GM12878 (cell line): ENCODE results near the gene ABHD6. TPM values are rescaled to one million over a fixed set of nuclear protein-coding genes. Genes with fewer than 3 reads are reported as not detected.
A peak's percentile ranks its signal among the peaks of the same experiment; 100 is the strongest.

Source experiments
- ATAC-seq: fragments of 200-7000 bp; cut with Tn5 transposase; 3 replicates; pipeline ENCODE4 v1.9.1; 2020; ENCODE audit warnings: mild to moderate bottlenecking, moderate library complexity
- BruUV-seq: library from RNA; stranded (reverse); fragments of 400-500 nt; replicated peaks from 2 replicates; lab custom pipeline; 2021; lab: Mats Ljungman, UMichigan
- CTCF ChIA-PET: fragments of 300-600 bp; sonication (Branson Sonifier 250); formaldehyde crosslinking; extraction: SDS; loops from one replicate; lab custom pipeline; 2021; ENCODE audit warnings: inconsistent platforms; lab: Yijun Ruan, JAX
- POLR2A ChIA-PET: fragments of 350-600 bp; formaldehyde crosslinking; extraction: SDS; loops from one replicate; lab custom pipeline; 2021; ENCODE audit warnings: inconsistent platforms; lab: Charles Lee
- RAD21 ChIA-PET: fragments of 300-600 bp; sonication (Branson Sonifier 250); formaldehyde crosslinking; loops from one replicate; lab custom pipeline; 2023; ENCODE audit warnings: antibody characterized with exemption; ENCODE audit not compliant: unreplicated experiment; lab: Charles Lee
- SMC1A ChIA-PET: fragments of 300-600 bp; sonication (Branson Sonifier 250); formaldehyde crosslinking; loops from one replicate; lab custom pipeline; 2023; ENCODE audit not compliant: unreplicated experiment, uncharacterized antibody; lab: Charles Lee
- DNase-seq: peaks from one replicate; pipeline ENCODE4 v3.0.0-alpha.2; 2011; ENCODE audit warnings: low read depth, low spot score
- FAIRE-seq: peaks from 3 replicates; lab custom pipeline; 2011; peaks lifted over from hg19 to GRCh38; lab: Jason Lieb, UNC
- H2AFZ ChIP-seq: 2 replicates; pipeline ENCODE4 v1.6.0; 2011; ENCODE audit warnings: low read depth, low read length, control low read depth; ENCODE audit not compliant: control insufficient read depth
- H3K27ac ChIP-seq: 2 replicates; pipeline ENCODE4 v1.5.1; 2011; ENCODE audit warnings: control low read depth; ENCODE audit not compliant: control insufficient read depth, insufficient read depth
- H3K27me3 ChIP-seq, 2 experiments: replicated peaks in 1 of 2; 2 replicates each; pipeline versions ENCODE4 v1.6.0 to v1.6.1; 2011; ENCODE audit warnings: low read length in 1 of 2; ENCODE audit not compliant: control insufficient read depth in 2 of 2, insufficient read depth in 2 of 2
- H3K36me3 ChIP-seq, 2 experiments: 2 replicates each; pipeline ENCODE4 v1.5.1; 2011; ENCODE audit warnings: low read length in 1 of 2; ENCODE audit not compliant: control insufficient read depth in 2 of 2, insufficient read depth in 2 of 2
- H3K4me1 ChIP-seq: 2 replicates; pipeline ENCODE4 v1.6.1; 2011; ENCODE audit warnings: mild to moderate bottlenecking, low read length, moderate library complexity, mixed read lengths; ENCODE audit not compliant: control insufficient read depth, insufficient read depth
- H3K4me2 ChIP-seq: 2 replicates; pipeline ENCODE4 v1.6.0; 2011; ENCODE audit warnings: control low read depth; ENCODE audit not compliant: control insufficient read depth, insufficient read depth
- H3K4me3 ChIP-seq: fragments of 200-600 bp; sonication (generic); 2 replicates; pipeline ENCODE4 v1.5.1; 2016
- H3K79me2 ChIP-seq: 2 replicates; pipeline ENCODE4 v1.6.0; 2011; ENCODE audit warnings: low read length; ENCODE audit not compliant: control insufficient read depth, insufficient read depth
- H3K9ac ChIP-seq: 2 replicates; pipeline ENCODE4 v1.8.0; 2011; ENCODE audit warnings: low read length, control low read depth, mixed read lengths; ENCODE audit not compliant: control insufficient read depth, insufficient read depth
- H3K9me3 ChIP-seq: replicated peaks from 3 replicates; pipeline ENCODE4 v1.5.1; 2011; ENCODE audit warnings: mild to moderate bottlenecking, low read length; ENCODE audit not compliant: control insufficient read depth, insufficient read depth
- H4K20me1 ChIP-seq: 2 replicates; pipeline ENCODE4 v1.6.0; 2011; ENCODE audit not compliant: control insufficient read depth, insufficient read depth
- CREM ChIP-seq: IDR thresholded peaks from 2 replicates; pipeline ENCODE4 v1.6.1; 2014; ENCODE audit warnings: antibody characterized with exemption, low read depth
- IKZF1 ChIP-seq: fragments of 450-650 bp; conservative IDR thresholded peaks from 2 replicates; pipeline ENCODE4 v1.6.1; 2017; ENCODE audit warnings: antibody characterized with exemption, mild to moderate bottlenecking
- IKZF2 ChIP-seq, 2 experiments: fragments of 450-650 bp; IDR thresholded peaks; 2 replicates each; pipeline ENCODE4 v1.6.1; 2017; ENCODE audit warnings: mild to moderate bottlenecking in 2 of 2, moderate library complexity in 2 of 2
- MEF2B ChIP-seq: fragments of 450-650 bp; IDR thresholded peaks from 2 replicates; pipeline ENCODE4 v1.6.1; 2018; ENCODE audit warnings: mild to moderate bottlenecking, moderate library complexity; ENCODE audit not compliant: partially characterized antibody, poor library complexity, severe bottlenecking
- MTA2 ChIP-seq: fragments of 450-650 bp; IDR thresholded peaks from 2 replicates; pipeline ENCODE4 v1.6.1; 2016; ENCODE audit warnings: low read depth, mild to moderate bottlenecking, moderate library complexity
- SRF ChIP-seq, 2 experiments: IDR thresholded peaks; 2 replicates each; pipeline ENCODE4 v1.6.1; 2011; ENCODE audit warnings: low read depth in 2 of 2, low read length in 2 of 2, mild to moderate bottlenecking in 1 of 2, moderate library complexity in 1 of 2
- TCF3 ChIP-seq: IDR thresholded peaks from 2 replicates; pipeline ENCODE4 v1.6.1; 2012; ENCODE audit warnings: low read depth, mild to moderate bottlenecking, low read length, borderline replicate concordance; ENCODE audit not compliant: insufficient read depth
- YBX1 ChIP-seq: fragments of 450-650 bp; IDR thresholded peaks from 2 replicates; pipeline ENCODE4 v1.6.1; 2016; ENCODE audit warnings: antibody characterized with exemption
- ZNF274 ChIP-seq: IDR thresholded peaks from one replicate; pipeline ENCODE4 v1.8.0; 2011; ENCODE audit not compliant: insufficient read length, insufficient read depth
- ZZZ3 ChIP-seq: IDR thresholded peaks from 2 replicates; pipeline ENCODE4 v1.6.1; 2011; ENCODE audit warnings: low read depth; ENCODE audit not compliant: control insufficient read depth, insufficient read length
- WGBS: methylation state at CpG from one replicate; pipeline ENCODE4 v1.1.6; 2016; ENCODE audit warnings: low lambda C conversion rate; ENCODE audit not compliant: insufficient replicate concordance, insufficient coverage; ENCODE audit errors: missing lambda C conversion rate; 5-methylcytosine and 5-hydroxymethylcytosine counted together
- in situ Hi-C: fragments of 300-500 bp; cut with MboI; formaldehyde crosslinking; loops from 9 replicates; pipeline ENCODE4 v1.14.3; 2018; ENCODE audit warnings: mixed read lengths
- intact Hi-C: fragments of 100-400 bp; cut with micrococcal nuclease; formaldehyde crosslinking; loops from one replicate; pipeline ENCODE4 v1.14.2; 2022; ENCODE audit not compliant: unreplicated experiment
- polyA plus RNA-seq, 11 experiments: library from polyadenylated mRNA; depleted of rRNA in 4 of 11; unstranded in 6 of 11; stranded (reverse) in 5 of 11; fragments of >200 nt; fragmentation: Nextera tagmentation in 4 of 11; fragmentation: Illumina TruSeq in 1 of 11; extraction: Ambion mirVana in 4 of 11; extraction: Trizol in 1 of 11; gene quantifications; 1 replicate in 1 of 11; 2 replicates in 10 of 11; pipeline versions ENCODE4 v1.2.1 to v1.2.3, GENCODE V29; 2011 to 2016; ENCODE audit warnings: inconsistent platforms in 2 of 11, missing spikeins in 2 of 11, low read depth in 1 of 11
- total RNA-seq, 4 experiments: library from RNA; depleted of rRNA in 3 of 4; stranded (reverse); fragments of >200 nt in 3 of 4; fragmentation: Illumina TruSeq in 1 of 4; extraction: Trizol in 1 of 4; gene quantifications; 2 replicates each; pipeline versions ENCODE4 v1.2.1 to v1.2.3, GENCODE V29; 2013 to 2021

Gene ABHD6
- total and polyA plus RNA-seq, 10 of the 15 experiments (the other 5 are each of a cell fraction or from before 2014, with no cell fraction given), result 1.4 to 33.2 (median 3.2) TPM

DNA sequence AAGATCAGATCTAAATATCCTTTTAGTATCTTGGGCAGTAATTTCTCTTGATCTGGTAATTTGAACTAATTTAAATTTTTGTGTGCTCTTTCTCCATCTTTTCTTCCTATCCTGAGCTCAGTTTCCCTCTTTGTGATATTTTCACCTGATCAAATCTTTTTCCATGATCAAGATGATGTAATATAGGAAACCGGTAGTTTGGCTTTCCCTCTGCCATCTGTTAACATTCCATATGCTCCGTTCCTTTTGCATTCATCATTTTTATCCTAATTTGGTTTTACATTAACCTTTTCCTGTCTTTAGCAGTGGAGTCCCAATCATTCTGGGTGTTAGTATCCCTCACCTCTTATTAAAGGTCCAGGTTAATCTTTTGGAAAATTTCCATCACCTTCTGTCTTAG lies 5.9 kb upstream of the ABHD6 start:
- ChIA-PET POLR2A (interaction anchor here (1.1 to 8.7 kb wide), 4 partner anchors 8 to 35 kb away, joined by 4 to 166 read pairs (median 62); no protein-coding TSS in a partner anchor), CTCF (interaction anchor here (1.1 to 6.6 kb wide), 6 partner anchors 11 to 74 kb away, joined by 4 to 110 read pairs (median 42); partner anchors contain the start of gene RPP14), SMC1A (interaction anchor here (1.0 to 9.9 kb wide), 8 partner anchors 8 to 68 kb away, joined by 3 to 228 read pairs (median 12); partner anchors contain the start of gene DNASE1L3), RAD21 (interaction anchor here (0.9 to 6.6 kb wide), 3 partner anchors 8 to 18 kb away, joined by 3 to 92 read pairs (median 73); no protein-coding TSS in a partner anchor)
- in situ Hi-C loops (no loop called here), intact Hi-C loops (no loop called here)
- Histone ChIP-seq H3K4me1 (peaks cover 6% of the 10 kb centered on the region), H3K9ac (no peak overlapping the region), H3K27ac (no peak overlapping the region), H2AFZ (no peak overlapping the region), H3K27me3 (no peaks in the 10 kb centered on the region), H3K79me2 (no peaks in the 10 kb centered on the region), H3K9me3 (no peaks in the 10 kb centered on the region), H4K20me1 (no peaks in the 10 kb centered on the region), H3K4me3 (no peak overlapping the region), H3K4me2 (no peak overlapping the region), H3K36me3 (no peaks in the 10 kb centered on the region)
- 95% methylated on average over 2 of the region's 2 CpGs for WGBS
- TF ChIP-seq YBX1 (no peak), ZNF274 (no peak), CREM (no peak), SRF (IDR thresholded peaks at IDR 0.05; ENCODE audit: low read depth in 2 of 2, low read length in 2 of 2) (no peak), ZZZ3 (no peak)
- no peak for ATAC-seq
- BruUV-seq, result no TSS peak
- no peak for FAIRE-seq
- no peak for DNase-seq

DNA sequence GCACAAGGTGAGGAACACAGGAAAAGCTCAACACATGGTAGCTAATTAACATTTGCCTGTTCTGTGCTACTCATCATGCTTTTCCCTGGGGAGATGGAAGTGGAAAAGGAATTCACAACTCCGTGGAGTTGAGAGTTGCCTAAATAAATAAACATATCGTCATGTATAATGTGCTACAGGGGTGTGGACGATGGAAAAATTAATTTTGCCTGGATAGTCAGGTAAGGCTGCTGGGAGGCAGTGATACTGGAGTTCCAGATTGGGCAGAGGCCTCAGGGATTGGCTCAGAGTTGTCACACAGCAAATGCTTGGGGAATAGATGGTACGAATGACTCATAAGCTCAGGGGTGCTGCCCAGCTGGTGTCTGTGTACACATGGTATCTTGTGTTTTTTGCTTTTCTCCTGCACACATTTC lies 3.1 kb upstream of the ABHD6 start:
- Histone ChIP-seq H3K9me3 (no peaks in the 10 kb centered on the region), H3K4me2 (no peak overlapping the region), H3K4me3 (no peak overlapping the region), H3K4me1 (peaks cover 13% of the 10 kb centered on the region), H3K9ac (no peak overlapping the region), H3K79me2 (peaks cover 1% of the 10 kb centered on the region), H2AFZ (no peak overlapping the region), H3K27ac (no peak overlapping the region), H4K20me1 (no peaks in the 10 kb centered on the region), H3K27me3 (no peaks in the 10 kb centered on the region), H3K36me3 (no peaks in the 10 kb centered on the region)
- DNase-seq (no peak), FAIRE-seq (no peak), ATAC-seq (no peak)
- BruUV-seq, result no TSS peak
- ChIA-PET RAD21 (interaction anchor here (0.8 to 6.6 kb wide), 13 partner anchors 16 to 200 kb away, joined by 3 to 92 read pairs (median 12); partner anchors contain the start of genes HTD2 and RPP14), POLR2A (interaction anchor here (0.8 to 8.7 kb wide), 12 partner anchors 10 to 72 kb away, joined by 3 to 166 read pairs (median 6); partner anchors contain the start of genes DNASE1L3, HTD2 and RPP14), SMC1A (interaction anchor here (0.7 to 9.9 kb wide), 12 partner anchors 11 to 199 kb away, joined by 3 to 228 read pairs (median 6); partner anchors contain the start of genes DNASE1L3 and HTD2), CTCF (interaction anchor here (0.9 to 6.6 kb wide), 9 partner anchors 11 to 229 kb away, joined by 5 to 110 read pairs (median 27); partner anchors contain the start of genes HTD2 and RPP14)
- intact Hi-C loops, result no loop called here
- TF ChIP-seq MTA2, result no peak
- TF ChIP-seq MEF2B, result peak; percentile 70
- TF ChIP-seq IKZF1, result peak; percentile 54
- TF ChIP-seq IKZF2 (IDR thresholded peaks at IDR 0.05), result peak; percentile 31 to 40; a peak in 2 of 4 replicates
- TF ChIP-seq TCF3, result 0 out of 2 replicates have a peak, but pooled peaks have one; percentile 11
- WGBS, result 22% methylated on average over 4 of the region's 4 CpGs
- in situ Hi-C loops, result no loop called here
